Measurements from ENCODE around the gene C12orf57. TPM values are rescaled to one million over a fixed set of nuclear protein-coding genes. Genes with fewer than 3 reads are reported as not detected.
A peak's percentile ranks its signal among the peaks of the same experiment; 100 is the strongest.

Gene C12orf57, protein sequence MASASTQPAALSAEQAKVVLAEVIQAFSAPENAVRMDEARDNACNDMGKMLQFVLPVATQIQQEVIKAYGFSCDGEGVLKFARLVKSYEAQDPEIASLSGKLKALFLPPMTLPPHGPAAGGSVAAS
- 100 to 1,000 TPM; 119 to 379 (median 273) TPM for polyA plus RNA-seq
- long read RNA-seq, donor 1, transcript C12orf57-201 (3 exons, 560 nt) = major isoform, 134 of 191 reads
- long read RNA-seq, donor 1, transcript C12orf57-202 (3 exons, 662 nt) = minor isoform, 30 of 191 reads
- long read RNA-seq, donor 1, transcript C12orf57-204 (3 exons, 551 nt) = minor isoform, 5 of 191 reads
- long read RNA-seq, donor 1, partial matches to known transcripts = 21 of 191 reads
- long read RNA-seq, donor 1, other reads (novel, unspliced or antisense) = 0 of 191 reads
- long read RNA-seq, donor 2, transcript C12orf57-202 (3 exons, 662 nt) = minor isoform, 5 of 40 reads
- long read RNA-seq, donor 2, transcript C12orf57-201 (3 exons, 560 nt) = major isoform, 33 of 40 reads
- long read RNA-seq, donor 2, partial matches to known transcripts = 0 of 40 reads
- long read RNA-seq, donor 2, other reads (novel, unspliced or antisense) = 0 of 40 reads
- long read RNA-seq, donor 3, transcript C12orf57-201 (3 exons, 560 nt) = major isoform, 56 of 74 reads
- long read RNA-seq, donor 3, transcript C12orf57-202 (3 exons, 662 nt) = minor isoform, 11 of 74 reads
- long read RNA-seq, donor 3, partial matches to known transcripts = 7 of 74 reads
- long read RNA-seq, donor 3, other reads (novel, unspliced or antisense) = 0 of 74 reads
- long read RNA-seq, donor 4, partial matches to known transcripts = 0 of 2 reads
- long read RNA-seq, donor 4, other reads (novel, unspliced or antisense) = 0 of 2 reads
- long read RNA-seq, donor 5, transcript C12orf57-201 (3 exons, 560 nt) = major isoform, 21 of 31 reads
- long read RNA-seq, donor 5, transcript C12orf57-202 (3 exons, 662 nt) = minor isoform, 5 of 31 reads
- long read RNA-seq, donor 5, partial matches to known transcripts = 5 of 31 reads
- long read RNA-seq, donor 5, other reads (novel, unspliced or antisense) = 0 of 31 reads
- long read RNA-seq, donor 6, transcript C12orf57-201 (3 exons, 560 nt) = major isoform, 36 of 51 reads
- long read RNA-seq, donor 6, transcript C12orf57-202 (3 exons, 662 nt) = minor isoform, 13 of 51 reads
- long read RNA-seq, donor 6, partial matches to known transcripts = 0 of 51 reads
- long read RNA-seq, donor 6, other reads (novel, unspliced or antisense) = 0 of 51 reads
- long read RNA-seq, donor 7 = 0 reads
- long read RNA-seq, donor 8, transcript C12orf57-201 (3 exons, 560 nt) = major isoform, 15 of 16 reads
- long read RNA-seq, donor 8, partial matches to known transcripts = 0 of 16 reads
- long read RNA-seq, donor 8, other reads (novel, unspliced or antisense) = 0 of 16 reads
- long read RNA-seq, donor 9, transcript C12orf57-201 (3 exons, 560 nt) = major isoform, 20 of 23 reads
- long read RNA-seq, donor 9, partial matches to known transcripts = 0 of 23 reads
- long read RNA-seq, donor 9, other reads (novel, unspliced or antisense) = 0 of 23 reads
- long read RNA-seq, donor 10, transcript C12orf57-201 (3 exons, 560 nt) = major isoform, 138 of 189 reads
- long read RNA-seq, donor 10, transcript C12orf57-202 (3 exons, 662 nt) = minor isoform, 33 of 189 reads
- long read RNA-seq, donor 10, partial matches to known transcripts = 15 of 189 reads
- long read RNA-seq, donor 10, other reads (novel, unspliced or antisense) = 0 of 189 reads

DNA sequence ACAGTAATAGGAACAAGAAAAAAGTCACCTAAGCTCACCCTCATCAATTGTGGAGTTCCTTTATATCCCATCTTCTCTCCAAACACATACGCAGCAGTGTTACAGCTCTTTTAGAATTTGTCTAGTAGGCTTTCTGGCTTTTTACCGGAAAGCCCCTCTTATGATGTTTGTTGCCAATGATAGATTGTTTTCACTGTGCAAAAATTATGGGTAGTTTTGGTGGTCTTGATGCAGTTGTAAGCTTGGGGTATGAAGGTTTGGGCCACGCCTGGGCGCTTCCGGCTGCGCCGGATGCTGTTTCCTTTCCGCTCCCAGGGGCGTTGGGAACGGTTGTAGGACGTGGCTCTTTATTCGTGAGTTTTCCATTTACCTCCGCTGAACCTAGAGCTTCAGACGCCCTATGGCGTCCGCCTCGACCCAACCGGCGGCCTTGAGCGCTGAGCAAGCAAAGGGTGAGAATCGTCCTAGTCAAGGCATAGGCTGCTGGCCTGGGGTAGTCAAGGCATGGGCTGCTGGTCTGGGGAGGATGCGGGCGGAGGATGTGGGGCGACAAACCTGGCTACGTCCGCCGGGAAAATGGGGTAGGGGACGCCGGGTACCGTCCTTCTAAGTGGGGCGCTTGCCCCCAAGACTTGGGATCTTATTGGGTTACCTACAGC lies at the start of gene C12orf57, which contains the start of gene RNU7-1:
Gene C12orf57 (plus strand): TSS at position 301 of the 659 bp plus-strand sequence. CDS start 100 bp downstream, at position 401.
Gene RNU7-1 (plus strand): TSS at position 95 of the 659 bp plus-strand sequence.
- peak; percentile 89 to 95 for DNase-seq
- Histone ChIP-seq H3K36me3 (ENCODE audit: control insufficient read depth in 3 of 3, insufficient read depth in 2 of 3, low read depth in 1 of 3, low read length in 3 of 3) (peaks cover 0 to 50% (median 2%) of the 10 kb centered on the region in 3 donors), H3K27ac (ENCODE audit: low read depth in 1 of 3, low read length in 2 of 3) (peak within 1 kb of the TSS; percentile 94 to 99 (median 98)), H3K4me1 (ENCODE audit: control insufficient read depth in 3 of 3, insufficient read depth in 2 of 3, low read depth in 1 of 3, low read length in 2 of 3) (peaks cover 4 to 26% (median 5%) of the 10 kb centered on the region in 3 donors), H3K9me3 (ENCODE audit: control insufficient read depth in 2 of 2, insufficient read depth in 1 of 2, low read depth in 1 of 2, low read length in 1 of 2) (no peaks in the 10 kb centered on the region), H3K4me3 (ENCODE audit: low read depth in 1 of 3, low read length in 3 of 3) (peak within 1 kb of the TSS; percentile 46 to 75 (median 55)), H3K27me3 (ENCODE audit: control insufficient read depth in 3 of 3, insufficient read depth in 3 of 3, low read length in 3 of 3) (no peaks in the 10 kb centered on the region)
- WGBS, 3 donors = 0 to 1% (median 0%) methylated on average over 31 of the region's 31 CpGs
- FAIRE-seq = no peak

DNA sequence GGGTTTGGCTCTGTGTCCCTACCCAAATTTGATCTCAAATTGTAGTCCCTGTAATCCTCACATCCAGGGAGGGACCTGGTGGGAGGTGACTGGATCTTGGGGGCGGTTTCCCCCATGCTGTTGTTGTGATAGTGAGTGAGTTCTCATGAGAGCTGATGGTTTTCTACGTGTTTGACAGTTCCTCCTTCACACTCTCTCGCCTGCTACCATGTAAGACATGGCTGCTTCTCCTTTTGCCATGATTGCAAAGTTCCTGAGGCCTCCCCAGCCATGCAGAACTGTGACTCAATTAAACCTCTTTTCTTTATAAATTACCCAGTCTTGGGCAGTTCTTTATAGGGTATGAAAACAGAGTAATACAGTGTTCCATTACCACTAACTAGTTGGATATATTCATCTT lies 49.5 kb upstream of the C12orf57 start:
- Histone ChIP-seq H3K27ac (ENCODE audit: low read depth in 1 of 3, low read length in 2 of 3) (no peak overlapping the region), H3K27me3 (ENCODE audit: control insufficient read depth in 3 of 3, insufficient read depth in 3 of 3, low read length in 3 of 3) (no peaks in the 10 kb centered on the region), H3K4me3 (ENCODE audit: low read depth in 1 of 3, low read length in 3 of 3) (no peak overlapping the region), H3K4me1 (ENCODE audit: control insufficient read depth in 3 of 3, insufficient read depth in 2 of 3, low read depth in 1 of 3, low read length in 2 of 3) (peaks cover 0 to 6% (median 0%) of the 10 kb centered on the region in 3 donors), H3K36me3 (ENCODE audit: control insufficient read depth in 3 of 3, insufficient read depth in 2 of 3, low read depth in 1 of 3, low read length in 3 of 3) (no peaks in the 10 kb centered on the region), H3K9me3 (ENCODE audit: control insufficient read depth in 2 of 2, insufficient read depth in 1 of 2, low read depth in 1 of 2, low read length in 1 of 2) (no peaks in the 10 kb centered on the region)
- DNase-seq = no peak
- WGBS, 3 donors = 79 to 93% (median 85%) methylated on average over 3 of the region's 3 CpGs
- no peak for FAIRE-seq

DNA sequence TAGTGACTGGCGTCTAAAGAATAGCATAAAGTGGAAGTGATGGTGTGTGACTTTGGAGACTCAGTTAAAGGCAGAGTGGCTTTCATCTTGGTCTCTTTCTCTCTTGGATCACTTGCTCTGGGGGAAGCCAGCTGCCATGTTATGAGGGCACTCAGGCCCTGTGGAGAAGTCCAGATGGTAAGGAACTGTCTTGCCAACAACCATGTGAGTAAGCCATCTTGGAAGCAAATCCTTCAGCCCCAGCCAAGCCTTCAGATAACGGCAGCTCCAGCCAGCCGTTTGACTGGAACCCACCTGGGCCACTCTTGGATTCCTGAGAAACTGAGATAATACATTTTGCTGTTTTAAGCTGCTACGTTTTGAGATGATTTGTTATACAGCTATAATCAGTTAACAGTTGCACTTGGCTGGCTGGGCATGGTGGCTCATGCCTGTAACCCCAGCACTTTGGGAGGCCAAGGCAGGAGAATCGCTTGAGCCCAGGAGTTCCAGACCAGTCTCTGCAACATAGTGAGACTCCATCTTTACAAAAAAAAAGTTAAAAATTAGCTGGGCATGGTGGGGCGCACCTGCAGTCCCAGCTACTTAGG lies 46.9 kb upstream of the C12orf57 start:
- Histone ChIP-seq H3K4me3 (ENCODE audit: low read depth in 1 of 3, low read length in 3 of 3) (no peak overlapping the region), H3K9me3 (ENCODE audit: control insufficient read depth in 2 of 2, insufficient read depth in 1 of 2, low read depth in 1 of 2, low read length in 1 of 2) (no peaks in the 10 kb centered on the region), H3K4me1 (ENCODE audit: control insufficient read depth in 3 of 3, insufficient read depth in 2 of 3, low read depth in 1 of 3, low read length in 2 of 3) (peaks cover 0 to 11% (median 0%) of the 10 kb centered on the region in 3 donors), H3K27ac (ENCODE audit: low read depth in 1 of 3, low read length in 2 of 3) (no peak overlapping the region), H3K36me3 (ENCODE audit: control insufficient read depth in 3 of 3, insufficient read depth in 2 of 3, low read depth in 1 of 3, low read length in 3 of 3) (no peaks in the 10 kb centered on the region), H3K27me3 (ENCODE audit: control insufficient read depth in 3 of 3, insufficient read depth in 3 of 3, low read length in 3 of 3) (no peaks in the 10 kb centered on the region)
- FAIRE-seq (no peak), DNase-seq (no peak)
- 85 to 88% (median 86%) methylated on average over 6 of the region's 6 CpGs for WGBS, 3 donors

DNA sequence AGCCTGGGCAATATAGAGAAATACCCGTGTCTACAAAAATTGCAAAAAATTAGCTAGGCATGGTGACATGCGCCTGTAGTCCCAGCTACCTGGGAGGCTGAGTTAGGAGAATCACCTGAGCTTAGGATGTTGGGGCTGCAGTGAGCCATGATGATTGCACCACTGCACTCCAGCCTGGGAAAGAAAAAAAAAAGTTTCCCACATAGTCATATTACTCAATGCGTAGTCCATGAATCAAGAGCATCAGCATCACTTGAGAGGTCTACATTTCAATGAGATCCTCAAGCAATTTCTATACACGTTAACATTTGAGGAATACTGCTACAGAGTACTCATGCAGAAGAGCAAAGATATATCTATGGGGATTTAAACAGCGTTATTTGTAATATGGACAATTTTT lies 44.4 kb upstream of the C12orf57 start:
- H3K27ac ChIP-seq (ENCODE audit: low read depth in 1 of 3, low read length in 2 of 3) = peak overlapping the region in 1 of 3 donors; percentile 4
- FAIRE-seq = no peak

DNA sequence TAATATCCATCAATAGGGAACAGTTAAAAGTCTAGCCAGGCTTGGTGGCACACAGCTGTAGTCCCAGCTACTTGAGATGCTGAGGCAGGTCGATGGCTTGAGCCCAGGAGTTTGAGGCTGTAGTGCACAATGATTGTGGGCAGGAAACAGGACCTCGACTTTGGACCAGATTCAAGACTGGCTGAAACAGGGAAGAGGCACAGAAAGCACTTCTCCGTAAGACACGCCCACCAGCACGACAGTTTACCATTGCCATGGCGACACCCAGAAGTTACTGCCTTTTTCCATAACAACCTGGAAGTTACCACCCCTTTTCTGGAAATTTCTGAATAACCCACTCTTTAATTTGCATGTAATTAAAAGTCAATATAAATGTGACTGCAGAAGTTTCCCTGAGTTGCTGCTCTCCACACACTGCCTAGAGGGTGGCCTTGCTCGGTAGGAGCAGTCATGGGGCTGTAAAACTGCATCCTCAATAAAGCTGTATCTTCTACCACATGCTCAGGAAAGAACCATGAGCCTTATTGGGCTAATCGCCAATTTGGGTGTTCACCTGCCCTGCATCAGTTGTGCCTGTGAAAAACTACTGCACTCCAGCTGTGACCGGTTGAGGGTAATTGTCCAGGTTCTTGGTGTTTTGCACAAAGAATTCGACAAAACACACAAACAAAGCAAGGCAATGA lies 43.8 kb upstream of the C12orf57 start:
- 17 to 38% (median 27%) methylated on average over 10 of the region's 10 CpGs for WGBS, 3 donors
- peak overlapping the region in 2 of 3 donors; percentile 46 to 56 for H3K27ac ChIP-seq (ENCODE audit: low read depth in 1 of 3, low read length in 2 of 3)
- FAIRE-seq = no peak

More for the DNA sequence above, 44.4 kb upstream of the C12orf57 start:
- no peak overlapping the region for H3K4me3 ChIP-seq (ENCODE audit: low read depth in 1 of 3, low read length in 3 of 3)
- no peaks in the 10 kb centered on the region for H3K9me3 ChIP-seq (ENCODE audit: control insufficient read depth in 2 of 2, insufficient read depth in 1 of 2, low read depth in 1 of 2, low read length in 1 of 2)
- DNase-seq = no peak
- H3K36me3 ChIP-seq (ENCODE audit: control insufficient read depth in 3 of 3, insufficient read depth in 2 of 3, low read depth in 1 of 3, low read length in 3 of 3) = no peaks in the 10 kb centered on the region
- H3K4me1 ChIP-seq (ENCODE audit: control insufficient read depth in 3 of 3, insufficient read depth in 2 of 3, low read depth in 1 of 3, low read length in 2 of 3) = peaks cover 0 to 19% (median 0%) of the 10 kb centered on the region in 3 donors
- 44 to 70% (median 51%) methylated on average over 5 of the region's 5 CpGs for WGBS, 3 donors
- H3K27me3 ChIP-seq (ENCODE audit: control insufficient read depth in 3 of 3, insufficient read depth in 3 of 3, low read length in 3 of 3) = no peaks in the 10 kb centered on the region

DNA sequence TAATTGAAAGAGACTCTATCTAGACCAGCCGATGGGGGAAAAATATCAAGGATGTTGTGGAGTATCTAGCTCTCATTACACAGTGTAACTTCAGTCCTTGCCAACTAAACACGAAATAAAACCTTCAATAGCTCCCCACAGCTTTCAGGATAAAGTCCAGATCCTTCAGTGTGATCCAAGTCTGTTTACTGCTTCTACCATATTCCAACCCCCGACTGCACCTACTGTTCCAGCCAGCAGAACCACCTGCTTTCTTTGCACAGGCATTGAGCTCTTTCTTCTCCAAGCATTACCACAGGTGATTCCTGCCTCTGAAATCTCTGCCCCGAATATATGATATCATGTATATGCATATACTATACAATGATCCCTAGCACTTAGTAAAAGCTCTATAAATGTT lies 41.4 kb upstream of the C12orf57 start:
- peaks cover 0 to 26% (median 0%) of the 10 kb centered on the region in 3 donors for H3K4me1 ChIP-seq (ENCODE audit: control insufficient read depth in 3 of 3, insufficient read depth in 2 of 3, low read depth in 1 of 3, low read length in 2 of 3)
- no peak overlapping the region for H3K4me3 ChIP-seq (ENCODE audit: low read depth in 1 of 3, low read length in 3 of 3)
- DNase-seq (peak; percentile 30 to 64), FAIRE-seq (no peak)
- WGBS, 3 donors = 11 to 57% (median 44%) methylated on average over 4 of the region's 4 CpGs
- peaks cover 0 to 7% (median 0%) of the 10 kb centered on the region in 3 donors for H3K36me3 ChIP-seq (ENCODE audit: control insufficient read depth in 3 of 3, insufficient read depth in 2 of 3, low read depth in 1 of 3, low read length in 3 of 3)
- no peaks in the 10 kb centered on the region for H3K27me3 ChIP-seq (ENCODE audit: control insufficient read depth in 3 of 3, insufficient read depth in 3 of 3, low read length in 3 of 3)
- no peak overlapping the region for H3K27ac ChIP-seq (ENCODE audit: low read depth in 1 of 3, low read length in 2 of 3)
- no peaks in the 10 kb centered on the region for H3K9me3 ChIP-seq (ENCODE audit: control insufficient read depth in 2 of 2, insufficient read depth in 1 of 2, low read depth in 1 of 2, low read length in 1 of 2)

More for the DNA sequence above, 43.8 kb upstream of the C12orf57 start:
- Histone ChIP-seq H3K9me3 (ENCODE audit: control insufficient read depth in 2 of 2, insufficient read depth in 1 of 2, low read depth in 1 of 2, low read length in 1 of 2) (no peaks in the 10 kb centered on the region), H3K36me3 (ENCODE audit: control insufficient read depth in 3 of 3, insufficient read depth in 2 of 3, low read depth in 1 of 3, low read length in 3 of 3) (no peaks in the 10 kb centered on the region), H3K27me3 (ENCODE audit: control insufficient read depth in 3 of 3, insufficient read depth in 3 of 3, low read length in 3 of 3) (no peaks in the 10 kb centered on the region), H3K4me3 (ENCODE audit: low read depth in 1 of 3, low read length in 3 of 3) (no peak overlapping the region), H3K4me1 (ENCODE audit: control insufficient read depth in 3 of 3, insufficient read depth in 2 of 3, low read depth in 1 of 3, low read length in 2 of 3) (peaks cover 0 to 20% (median 0%) of the 10 kb centered on the region in 3 donors)
- peak; percentile 85 to 88 for DNase-seq
